ENCODE measurements around the gene MIOS.

DNA sequence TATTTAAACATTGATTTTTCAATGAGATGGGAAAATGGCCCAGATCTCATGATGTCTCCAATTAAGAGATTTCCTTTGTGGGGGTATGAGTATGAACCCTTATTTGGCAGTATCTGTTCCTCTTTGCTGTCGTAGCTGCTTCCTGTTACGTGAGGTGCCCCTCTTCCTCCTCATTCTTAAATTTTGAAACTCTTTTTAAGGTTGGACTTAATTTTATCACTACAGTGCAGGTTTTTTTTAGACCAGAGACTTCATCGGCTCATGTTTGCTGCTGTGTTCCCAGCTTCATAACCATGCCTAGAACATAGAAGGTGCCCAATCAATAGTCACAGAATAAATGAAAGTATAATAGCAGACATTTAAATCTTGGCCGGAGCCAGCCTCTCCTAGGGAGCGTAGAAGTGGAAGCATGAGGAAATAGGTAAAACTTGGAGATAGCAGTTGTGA, 2.4 kb downstream of the MIOS start:
- TF ChIP-seq, protein P1, sequence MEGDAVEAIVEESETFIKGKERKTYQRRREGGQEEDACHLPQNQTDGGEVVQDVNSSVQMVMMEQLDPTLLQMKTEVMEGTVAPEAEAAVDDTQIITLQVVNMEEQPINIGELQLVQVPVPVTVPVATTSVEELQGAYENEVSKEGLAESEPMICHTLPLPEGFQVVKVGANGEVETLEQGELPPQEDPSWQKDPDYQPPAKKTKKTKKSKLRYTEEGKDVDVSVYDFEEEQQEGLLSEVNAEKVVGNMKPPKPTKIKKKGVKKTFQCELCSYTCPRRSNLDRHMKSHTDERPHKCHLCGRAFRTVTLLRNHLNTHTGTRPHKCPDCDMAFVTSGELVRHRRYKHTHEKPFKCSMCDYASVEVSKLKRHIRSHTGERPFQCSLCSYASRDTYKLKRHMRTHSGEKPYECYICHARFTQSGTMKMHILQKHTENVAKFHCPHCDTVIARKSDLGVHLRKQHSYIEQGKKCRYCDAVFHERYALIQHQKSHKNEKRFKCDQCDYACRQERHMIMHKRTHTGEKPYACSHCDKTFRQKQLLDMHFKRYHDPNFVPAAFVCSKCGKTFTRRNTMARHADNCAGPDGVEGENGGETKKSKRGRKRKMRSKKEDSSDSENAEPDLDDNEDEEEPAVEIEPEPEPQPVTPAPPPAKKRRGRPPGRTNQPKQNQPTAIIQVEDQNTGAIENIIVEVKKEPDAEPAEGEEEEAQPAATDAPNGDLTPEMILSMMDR (IDR thresholded peaks at IDR 0.05; ENCODE audit: low read depth, low read length), result no peak
- TF ChIP-seq EZH2phosphoT487 (IDR thresholded peaks at IDR 0.05; ENCODE audit: low read depth), result no peak

All from OCI-LY3 (cell line).